A673 (cell line): ENCODE data around the gene VSTM2L.

ENCODE experiments used
- CTCF ChIP-seq: fragments of 300-800, 200-600 bp; sonication (generic); conservative IDR thresholded peaks from 2 replicates; pipeline ENCODE4 v1.5.1; 2017; ENCODE audit warnings: low read depth, mild to moderate bottlenecking, antibody characterized with exemption, low read length, moderate library complexity, mixed read lengths
- EZH2 ChIP-seq: fragments of 200-600 bp; sonication (generic); IDR thresholded peaks from 2 replicates; pipeline ENCODE4 v1.6.1; 2017; ENCODE audit warnings: borderline replicate concordance, low read depth, mild to moderate bottlenecking, mixed read lengths, antibody characterized with exemption, low read length; ENCODE audit not compliant: poor library complexity, severe bottlenecking

GRCh38 chr20:37915800-37916570 is 13.1 kb downstream of the VSTM2L start:
- TF ChIP-seq EZH2 (no peak), CTCF (peak; percentile 46)
